IPS-20b (cell line): Measurements from ENCODE around the gene TMEM119.

Experiments
- H3K27ac ChIP-seq: one replicate; pipeline ENCODE4 v1.5.1; 2013; ENCODE audit warnings: low read length
- H3K27me3 ChIP-seq: 2 replicates; pipeline ENCODE4 v1.6.1; 2013; ENCODE audit warnings: mild to moderate bottlenecking, low read length, inconsistent platforms; ENCODE audit not compliant: insufficient read depth
- H3K36me3 ChIP-seq: 2 replicates; pipeline ENCODE4 v1.6.1; 2013; ENCODE audit warnings: low read depth, mild to moderate bottlenecking, inconsistent platforms, low read length, moderate library complexity; ENCODE audit not compliant: insufficient read depth
- H3K4me1 ChIP-seq: 2 replicates; pipeline ENCODE4 v1.6.1; 2013; ENCODE audit warnings: mild to moderate bottlenecking, control low read depth, inconsistent platforms, low read length, moderate library complexity; ENCODE audit not compliant: insufficient read depth
- H3K4me3 ChIP-seq: 2 replicates; pipeline ENCODE4 v1.5.1; 2013; ENCODE audit warnings: mild to moderate bottlenecking, low read length, inconsistent platforms
- H3K9ac ChIP-seq: 2 replicates; pipeline ENCODE4 v1.6.1; 2013; ENCODE audit warnings: low read depth, mild to moderate bottlenecking, inconsistent platforms, low read length, moderate library complexity
- H3K9me3 ChIP-seq: 2 replicates; pipeline ENCODE4 v1.6.1; 2013; ENCODE audit warnings: mild to moderate bottlenecking, low read depth, low read length, inconsistent platforms; ENCODE audit not compliant: insufficient read depth

TMEM119 gene

GRCh38 chr12:108572166-108572790 lies 25.6 kb downstream of the TMEM119 start:
- Histone ChIP-seq H3K27ac (no peak overlapping the region), H3K4me3 (no peak overlapping the region), H3K4me1 (no peaks in the 10 kb centered on the region), H3K9me3 (no peaks in the 10 kb centered on the region), H3K9ac (no peak overlapping the region), H3K27me3 (no peaks in the 10 kb centered on the region), H3K36me3 (peaks cover 18% of the 10 kb centered on the region)

DNA sequence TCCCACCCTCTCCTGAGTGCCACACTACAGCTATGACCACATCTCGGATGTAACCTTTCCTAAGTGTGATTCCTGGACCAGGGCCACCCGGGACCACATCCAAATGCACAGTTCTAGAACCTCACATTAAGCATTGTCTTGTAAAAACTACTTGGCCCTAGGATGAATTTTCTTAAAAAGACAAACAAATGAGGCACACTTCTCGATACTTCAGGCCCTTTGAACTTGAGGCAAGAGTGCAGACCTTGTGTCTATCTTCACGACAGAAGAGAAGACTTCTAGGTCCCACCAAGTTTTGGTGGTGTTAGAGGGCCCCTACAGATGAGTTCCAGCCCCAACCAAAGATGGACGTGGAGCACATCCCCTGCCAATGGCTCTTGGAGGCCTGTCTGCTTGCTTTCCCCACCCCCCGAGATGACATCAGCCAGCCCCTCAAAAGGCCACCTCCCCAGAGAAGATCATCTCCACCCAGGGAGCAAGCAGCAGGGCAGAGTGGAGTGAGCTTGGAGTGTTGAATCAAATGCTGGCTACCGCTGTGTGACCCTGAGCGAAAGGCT lies 26.2 kb downstream of the TMEM119 start:
- H3K27ac ChIP-seq = no peak overlapping the region
- H3K9ac ChIP-seq = no peak overlapping the region
- no peaks in the 10 kb centered on the region for H3K4me1 ChIP-seq

GRCh38 chr12:108570743-108571608 lies 26.9 kb downstream of the TMEM119 start:
- Histone ChIP-seq H3K27ac (no peak overlapping the region), H3K36me3 (peaks cover 31% of the 10 kb centered on the region), H3K9ac (no peak overlapping the region), H3K4me1 (no peaks in the 10 kb centered on the region), H3K27me3 (no peaks in the 10 kb centered on the region), H3K9me3 (no peaks in the 10 kb centered on the region), H3K4me3 (no peak overlapping the region)

More for the DNA sequence above, 26.2 kb downstream of the TMEM119 start:
- Histone ChIP-seq H3K27me3 (no peaks in the 10 kb centered on the region), H3K4me3 (no peak overlapping the region), H3K9me3 (no peaks in the 10 kb centered on the region), H3K36me3 (peaks cover 24% of the 10 kb centered on the region)

- H3K27me3 ChIP-seq = no peaks in the 10 kb centered on the region
- peaks cover 53% of the 10 kb centered on the region for H3K36me3 ChIP-seq
- no peak overlapping the region for H3K9ac ChIP-seq
- H3K9me3 ChIP-seq = no peaks in the 10 kb centered on the region
- H3K27ac ChIP-seq = no peak overlapping the region
- no peak overlapping the region for H3K4me3 ChIP-seq
- no peaks in the 10 kb centered on the region for H3K4me1 ChIP-seq
Observed at GRCh38 chr12:108568338-108569154, 29.3 kb downstream of the TMEM119 start.

DNA sequence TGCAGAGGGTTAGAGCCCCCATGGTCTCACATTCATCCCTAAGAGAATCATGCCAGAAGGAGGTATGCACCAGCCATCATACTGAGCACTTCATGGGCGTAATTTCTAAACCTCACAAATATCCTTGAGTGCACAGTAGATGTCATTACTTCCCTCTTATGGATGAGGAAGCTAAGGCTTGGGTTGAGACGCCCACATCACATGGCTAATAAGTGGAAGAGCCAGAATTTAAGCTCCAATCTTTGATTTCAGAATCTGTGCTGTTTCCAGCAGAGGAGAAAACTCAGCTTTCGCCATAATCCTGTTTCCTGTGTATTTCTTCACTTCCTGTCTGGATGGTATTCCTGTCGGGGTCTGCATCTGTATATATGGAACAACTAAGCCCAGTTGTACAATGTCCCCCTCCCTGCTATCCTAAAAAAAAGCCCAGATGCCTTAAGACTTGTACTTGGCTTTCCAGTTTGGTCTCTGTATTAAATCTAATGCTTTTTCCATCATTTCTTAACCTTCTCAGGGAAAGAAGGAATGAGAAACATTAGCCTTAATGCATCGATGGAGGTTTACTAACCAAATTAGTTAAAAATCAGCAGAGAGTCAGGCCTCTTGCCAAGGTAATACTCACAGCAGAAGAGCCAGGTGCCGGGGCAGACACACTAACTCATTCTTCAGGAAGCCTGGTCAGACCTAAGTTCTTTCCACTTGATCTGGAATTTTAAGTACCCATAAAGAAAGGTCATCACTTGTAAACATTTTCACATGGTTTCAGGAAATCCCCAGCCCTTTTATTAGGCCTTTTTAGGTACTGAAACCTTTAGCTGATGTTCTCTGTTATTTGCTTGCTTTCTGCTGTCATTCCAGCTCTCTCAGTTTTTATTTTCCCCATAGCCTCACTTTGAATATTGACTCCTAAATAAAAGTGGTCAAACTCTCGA lies 30.2 kb downstream of the TMEM119 start:
- H3K4me3 ChIP-seq = no peak overlapping the region
- peaks cover 53% of the 10 kb centered on the region for H3K36me3 ChIP-seq
- H3K4me1 ChIP-seq = no peaks in the 10 kb centered on the region
- H3K27me3 ChIP-seq = no peaks in the 10 kb centered on the region
- no peak overlapping the region for H3K27ac ChIP-seq
- H3K9ac ChIP-seq = no peak overlapping the region
- H3K9me3 ChIP-seq = no peaks in the 10 kb centered on the region

GRCh38 chr12:108566452-108566851 lies 31.4 kb downstream of the TMEM119 start:
- H3K27me3 ChIP-seq = no peaks in the 10 kb centered on the region
- peaks cover 53% of the 10 kb centered on the region for H3K36me3 ChIP-seq
- no peaks in the 10 kb centered on the region for H3K9me3 ChIP-seq
- no peak overlapping the region for H3K4me3 ChIP-seq
- no peak overlapping the region for H3K27ac ChIP-seq
- H3K4me1 ChIP-seq = no peaks in the 10 kb centered on the region
- H3K9ac ChIP-seq = no peak overlapping the region

GRCh38 chr12:108565976-108566375 lies 31.9 kb downstream of the TMEM119 start:
- Histone ChIP-seq H3K4me1 (no peaks in the 10 kb centered on the region), H3K36me3 (peaks cover 53% of the 10 kb centered on the region), H3K9ac (no peak overlapping the region), H3K27ac (no peak overlapping the region), H3K4me3 (no peak overlapping the region), H3K27me3 (no peaks in the 10 kb centered on the region), H3K9me3 (no peaks in the 10 kb centered on the region)

- H3K36me3 ChIP-seq = peaks cover 53% of the 10 kb centered on the region
- no peak overlapping the region for H3K27ac ChIP-seq
- no peaks in the 10 kb centered on the region for H3K27me3 ChIP-seq
- no peak overlapping the region for H3K4me3 ChIP-seq
- H3K9me3 ChIP-seq = no peaks in the 10 kb centered on the region
- no peak overlapping the region for H3K9ac ChIP-seq
- H3K4me1 ChIP-seq = no peaks in the 10 kb centered on the region
Observed at GRCh38 chr12:108565146-108565545, 32.7 kb downstream of the TMEM119 start.

GRCh38 chr12:108564724-108565123 lies 33.2 kb downstream of the TMEM119 start:
- Histone ChIP-seq H3K9ac (no peak overlapping the region), H3K4me1 (no peaks in the 10 kb centered on the region), H3K36me3 (peaks cover 53% of the 10 kb centered on the region)

DNA sequence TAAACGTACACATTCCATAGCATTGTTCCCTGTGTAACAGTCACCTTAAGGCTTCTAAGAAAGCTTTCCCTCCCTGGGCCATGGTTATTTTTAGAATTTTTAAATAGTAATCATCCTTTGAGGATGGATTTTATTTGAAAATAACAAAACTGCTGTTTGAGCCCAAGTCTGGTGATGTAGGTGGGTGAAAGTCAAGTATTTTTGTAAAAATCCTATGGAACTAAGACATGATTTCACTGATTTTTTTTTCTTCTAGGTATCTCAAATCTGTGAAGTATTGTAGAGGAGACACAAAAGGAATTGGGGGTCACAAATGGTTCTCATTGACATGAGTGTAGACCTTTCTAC lies 34.1 kb downstream of the TMEM119 start:
- no peaks in the 10 kb centered on the region for H3K9me3 ChIP-seq
- no peak overlapping the region for H3K27ac ChIP-seq
- H3K4me3 ChIP-seq = peak overlapping the region; percentile 98; the same call in 1 of the 2 replicates
- H3K4me1 ChIP-seq = no peaks in the 10 kb centered on the region
- no peaks in the 10 kb centered on the region for H3K27me3 ChIP-seq
- peaks cover 50% of the 10 kb centered on the region for H3K36me3 ChIP-seq
- H3K9ac ChIP-seq = no peak overlapping the region

More at GRCh38 chr12:108564724-108565123, 33.2 kb downstream of the TMEM119 start:
- H3K27ac ChIP-seq = no peak overlapping the region
- H3K27me3 ChIP-seq = no peaks in the 10 kb centered on the region
- no peak overlapping the region for H3K4me3 ChIP-seq
- no peaks in the 10 kb centered on the region for H3K9me3 ChIP-seq
